ENCODE data around the gene FAM217A.
"Not testable (repeated sequence)": the region's sequence is repeated elsewhere in the genome, so short reads cannot be mapped to it uniquely, and the experiment has no call there.

Gene FAM217A

DNA sequence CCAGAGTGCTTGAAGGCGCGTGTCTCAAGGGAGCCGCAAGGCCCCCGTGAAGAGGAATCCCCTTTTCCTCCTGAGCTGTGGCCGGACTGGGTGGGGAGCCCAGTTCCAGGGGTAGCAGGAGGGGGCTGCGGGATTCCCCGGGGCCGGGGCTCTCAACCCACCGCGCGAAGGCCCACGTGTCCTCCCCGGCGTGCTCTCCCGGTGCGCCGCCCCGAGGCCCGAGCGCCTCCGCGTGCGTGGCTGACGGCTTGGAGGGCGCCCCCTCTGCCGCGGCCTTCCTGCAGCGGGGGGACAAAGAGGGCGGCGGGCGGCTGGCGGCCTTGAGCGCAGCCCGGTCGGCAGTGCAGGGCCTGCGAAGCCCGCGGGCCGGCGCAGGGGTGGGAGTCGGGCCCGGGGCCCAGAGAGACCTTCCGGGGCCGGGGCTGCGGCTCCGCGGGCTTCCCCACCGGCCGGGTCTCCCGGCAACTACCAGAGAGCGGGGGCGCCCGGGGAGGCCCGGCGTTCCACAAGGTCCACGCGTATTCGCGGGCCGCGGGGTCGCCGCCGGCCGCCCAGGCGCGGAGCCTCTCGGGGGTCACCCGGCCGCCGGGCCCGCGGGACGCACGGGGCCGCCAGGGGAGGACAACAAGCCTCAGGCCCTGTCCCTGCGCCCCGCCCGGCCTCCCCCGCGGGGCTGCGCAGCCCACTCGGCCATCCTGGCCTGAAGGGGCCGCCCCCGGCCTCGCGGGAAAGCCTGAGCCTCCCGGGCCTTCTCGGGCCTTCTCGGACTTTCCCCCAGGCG is at the start of gene FAM217A:
TSS of gene FAM217A (minus strand) at position 447 of the 781 bp plus-strand sequence. CDS start 1,723 bp downstream, outside the sequence.
- in situ Hi-C loops (cut with HindIII; ENCODE audit: low sequenced_read_pairs), result no loop called here

- in situ Hi-C loops (cut with HindIII; ENCODE audit: low sequenced_read_pairs), result no loop called here
These were observed 49.1 kb upstream of the FAM217A start for GRCh38 chr6:4128072-4128471.

DNA sequence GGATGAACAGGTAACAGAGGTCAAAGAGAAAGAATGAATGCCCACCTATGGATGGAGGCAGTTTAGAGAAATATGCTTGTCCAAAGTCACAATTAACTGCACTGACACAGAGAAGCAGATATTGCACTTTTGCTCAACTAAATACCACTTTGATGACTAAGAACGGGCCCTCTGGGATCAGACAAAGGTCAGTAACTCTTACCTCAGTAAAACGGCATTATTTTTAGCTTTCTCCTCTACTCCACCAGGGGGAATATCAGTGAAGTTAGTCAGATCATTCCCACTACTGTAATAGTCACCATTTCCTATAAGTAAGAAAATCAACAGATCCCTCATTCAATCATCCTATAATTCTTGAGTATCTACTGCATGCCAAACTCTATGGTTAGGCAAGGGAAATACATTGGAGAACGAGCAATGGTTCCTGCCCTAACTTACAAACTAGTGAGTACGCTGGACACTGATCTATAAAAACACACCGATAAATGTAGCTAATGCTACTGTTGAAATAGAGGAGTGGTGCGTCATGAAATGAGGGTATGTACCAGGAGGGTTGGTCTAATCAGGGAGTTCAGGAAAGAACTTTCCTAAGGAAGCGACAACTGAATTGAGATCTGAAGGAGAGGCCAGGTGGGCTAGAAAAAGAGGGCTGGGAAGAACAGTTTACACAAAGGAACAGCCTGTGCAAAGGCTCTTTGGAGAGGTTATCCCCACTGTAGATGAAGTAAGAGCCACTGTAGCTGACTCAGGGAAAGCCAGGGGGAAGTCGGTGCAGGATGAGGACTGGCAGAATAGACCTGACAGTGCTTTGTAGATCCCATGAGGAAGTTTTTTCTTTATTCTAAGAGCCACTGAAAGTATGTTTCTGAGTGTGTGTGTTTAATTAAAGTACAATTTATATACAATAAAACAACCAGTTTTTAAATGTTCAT is 47.3 kb upstream of the FAM217A start:
- in situ Hi-C loops (cut with HindIII; ENCODE audit: low sequenced_read_pairs), result no loop called here

GRCh38 chr6:4125500-4125899 is 46.6 kb upstream of the FAM217A start:
- in situ Hi-C loops (cut with HindIII; ENCODE audit: low sequenced_read_pairs), result no loop called here

- in situ Hi-C loops (cut with HindIII; ENCODE audit: low sequenced_read_pairs), result no loop called here
These were observed 45.4 kb upstream of the FAM217A start for GRCh38 chr6:4124351-4124750.

GRCh38 chr6:4115741-4116140 is 36.8 kb upstream of the FAM217A start:
- in situ Hi-C loops (cut with HindIII; ENCODE audit: low sequenced_read_pairs), result no loop called here

DNA sequence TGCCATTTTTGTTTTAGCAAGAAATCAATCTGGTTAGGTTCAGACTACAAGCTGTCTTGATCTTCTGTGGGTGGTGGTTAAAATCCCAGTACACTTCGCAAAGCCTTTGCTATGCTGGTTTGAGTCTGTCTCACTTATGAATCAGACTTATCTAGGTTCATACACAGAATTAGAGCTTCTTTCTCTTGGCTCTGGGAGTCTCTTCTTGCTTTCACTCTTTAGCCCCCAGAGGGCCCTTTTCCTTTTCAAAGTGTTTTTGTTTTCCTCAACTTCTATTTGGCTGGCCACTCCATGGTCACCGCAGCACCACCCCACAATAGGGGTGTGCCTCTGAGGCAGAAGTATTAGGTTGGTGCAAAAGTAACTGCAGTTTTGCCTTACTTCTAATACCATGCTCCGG is 35.2 kb upstream of the FAM217A start:
- in situ Hi-C loops (cut with HindIII; ENCODE audit: low sequenced_read_pairs), result no loop called here

DNA sequence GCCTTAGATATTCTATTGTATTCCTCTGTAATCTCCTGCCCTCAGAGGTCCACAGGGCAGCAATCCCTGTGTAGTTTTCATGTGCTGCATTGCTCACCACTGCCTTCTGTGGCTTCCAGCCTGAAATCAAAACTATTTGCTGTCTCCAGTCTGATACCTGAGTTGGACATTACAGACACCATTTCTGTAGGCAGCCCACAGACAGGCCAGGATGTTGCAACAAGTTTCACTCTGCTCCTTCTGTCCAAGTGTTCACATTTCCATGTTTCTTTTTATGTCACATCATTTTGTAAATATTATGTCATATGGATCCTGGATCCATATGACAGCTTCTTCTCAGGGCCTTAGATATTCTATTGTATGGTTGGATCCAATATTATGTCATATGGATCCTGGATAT is 34.7 kb upstream of the FAM217A start:
- in situ Hi-C loops (cut with HindIII; ENCODE audit: low sequenced_read_pairs), result no loop called here

- in situ Hi-C loops (cut with HindIII; ENCODE audit: low sequenced_read_pairs), result no loop called here
These were observed 33.4 kb upstream of the FAM217A start for GRCh38 chr6:4112366-4112765.

DNA sequence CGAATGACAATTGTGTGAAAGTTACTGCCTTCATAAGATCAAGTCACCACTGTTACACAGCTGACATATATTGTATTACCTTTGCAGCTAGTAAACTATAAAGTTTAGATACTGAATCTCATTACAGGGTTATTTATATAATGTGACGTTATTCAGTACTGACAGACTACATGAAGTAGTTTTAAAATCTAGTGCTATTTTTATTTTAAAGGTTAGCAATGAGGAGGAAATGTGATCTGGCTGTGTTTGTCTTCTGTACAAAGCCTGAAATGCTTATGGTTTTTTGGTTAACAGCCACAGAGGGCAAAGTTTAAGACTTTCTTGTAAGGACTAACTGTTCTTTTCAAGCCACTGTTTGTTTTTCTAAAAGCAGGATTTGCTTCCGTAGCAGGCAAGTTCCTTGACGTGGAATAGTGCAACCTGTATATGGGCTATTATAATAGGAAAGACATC is 30.5 kb upstream of the FAM217A start:
- in situ Hi-C loops (cut with HindIII; ENCODE audit: low sequenced_read_pairs), result not testable (repeated sequence)

DNA sequence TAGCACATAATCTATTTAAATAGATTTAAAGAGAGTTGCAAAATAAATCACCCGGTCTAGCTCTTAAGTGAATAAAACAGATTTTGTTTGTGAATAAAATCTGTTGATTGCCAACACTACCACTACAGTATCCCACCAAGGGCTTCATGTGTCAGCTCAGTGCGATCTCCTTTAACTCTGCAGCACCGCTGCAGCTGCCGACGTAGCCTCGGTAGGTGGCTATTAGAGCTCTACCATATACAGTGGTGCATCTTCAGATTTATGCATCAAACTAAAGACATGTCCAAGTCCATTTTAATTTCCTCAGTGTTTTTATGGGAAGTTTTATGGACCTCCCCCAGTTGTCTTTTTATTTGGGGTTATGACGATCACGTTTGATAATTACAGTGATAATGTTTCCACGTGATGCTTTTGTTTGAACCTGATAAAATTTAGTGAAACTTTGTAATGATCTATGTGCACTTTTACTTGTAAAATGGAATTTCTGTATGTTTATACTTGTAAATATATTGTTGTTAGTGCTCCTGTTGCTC is 29.7 kb upstream of the FAM217A start:
- in situ Hi-C loops (cut with HindIII; ENCODE audit: low sequenced_read_pairs), result no loop called here

- in situ Hi-C loops (cut with HindIII; ENCODE audit: low sequenced_read_pairs), result no loop called here
These were observed 28.9 kb upstream of the FAM217A start for GRCh38 chr6:4107873-4108272.

- in situ Hi-C loops (cut with HindIII; ENCODE audit: low sequenced_read_pairs), result no loop called here
These were observed 27.1 kb upstream of the FAM217A start for GRCh38 chr6:4105980-4106536.

- in situ Hi-C loops (cut with HindIII; ENCODE audit: low sequenced_read_pairs), result no loop called here
These were observed 25.0 kb upstream of the FAM217A start for GRCh38 chr6:4103929-4104328.

DNA sequence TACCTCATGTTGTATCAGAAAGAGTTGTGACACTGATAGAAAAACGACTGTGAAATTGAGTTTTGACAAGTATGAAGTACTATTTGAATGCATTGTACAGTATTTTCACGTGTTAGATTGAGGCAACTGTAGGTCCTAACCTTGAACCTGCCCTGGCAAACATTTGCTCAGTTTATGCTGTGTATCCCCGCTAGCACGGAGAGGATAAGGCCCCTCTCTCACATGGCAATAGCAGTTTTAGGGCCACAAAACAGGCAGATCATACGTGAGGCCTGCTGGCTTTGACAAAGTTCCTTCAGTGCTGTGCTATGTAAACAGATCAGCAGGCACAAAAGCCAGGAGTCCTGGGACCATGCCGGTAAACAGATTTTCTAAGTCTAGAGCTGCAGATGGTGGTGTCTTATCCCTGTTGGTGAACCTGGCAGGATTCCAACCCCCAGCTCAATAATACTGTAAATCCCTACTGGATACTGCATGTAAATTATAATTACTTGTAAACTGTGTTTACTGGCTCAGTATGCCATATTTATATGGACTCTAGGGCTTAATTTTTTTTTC is 23.8 kb upstream of the FAM217A start:
- in situ Hi-C loops (cut with HindIII; ENCODE audit: low sequenced_read_pairs), result no loop called here

DNA sequence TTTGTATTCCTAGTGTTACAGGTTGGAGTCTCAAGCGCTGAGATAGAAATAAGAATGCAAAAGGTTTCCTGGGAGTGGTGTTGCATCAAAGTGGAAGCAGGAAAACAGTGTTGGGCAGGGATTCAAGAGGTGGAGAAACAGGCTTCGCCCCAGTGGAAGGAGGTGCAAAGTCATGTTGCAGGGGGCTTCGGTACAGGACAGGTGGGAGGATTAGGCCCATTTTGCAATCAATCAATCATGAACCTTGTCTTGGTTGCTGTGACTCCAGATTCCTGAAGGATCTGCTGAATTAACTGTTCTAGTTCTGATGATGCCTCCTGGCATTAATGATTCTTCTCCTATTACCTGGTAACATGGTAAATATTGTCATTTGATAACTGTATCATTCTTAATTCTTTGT is 22.4 kb upstream of the FAM217A start:
- in situ Hi-C loops (cut with HindIII; ENCODE audit: low sequenced_read_pairs), result no loop called here

DNA sequence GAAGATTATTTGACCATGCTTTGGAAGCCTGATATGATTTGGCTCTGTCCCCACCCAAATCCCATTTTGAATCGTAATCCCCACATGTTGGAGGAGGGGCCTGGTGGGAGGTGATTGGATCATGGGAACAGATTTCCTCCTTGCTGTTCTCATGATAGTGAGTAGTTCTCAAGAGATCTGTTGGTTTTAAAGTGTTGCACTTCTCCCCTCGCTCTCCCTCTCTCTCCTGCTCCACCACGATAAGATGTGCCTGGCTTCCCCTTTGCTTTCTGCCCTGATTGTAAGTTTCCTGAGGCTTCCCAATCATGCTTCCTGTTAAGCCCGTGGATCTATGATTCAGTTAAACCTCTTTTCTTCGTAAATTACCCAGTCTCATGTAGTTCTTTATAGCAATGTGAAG is 21.7 kb upstream of the FAM217A start:
- in situ Hi-C loops (cut with HindIII; ENCODE audit: low sequenced_read_pairs), result no loop called here

GRCh38 chr6:4093288-4093687 is 14.4 kb upstream of the FAM217A start:
- in situ Hi-C loops (cut with HindIII; ENCODE audit: low sequenced_read_pairs), result no loop called here

GRCh38 chr6:4091941-4092340 is 13.0 kb upstream of the FAM217A start:
- in situ Hi-C loops (cut with HindIII; ENCODE audit: low sequenced_read_pairs), result no loop called here

GRCh38 chr6:4090043-4090442 is 11.1 kb upstream of the FAM217A start:
- in situ Hi-C loops (cut with HindIII; ENCODE audit: low sequenced_read_pairs), result not testable (repeated sequence)

- in situ Hi-C loops (cut with HindIII; ENCODE audit: low sequenced_read_pairs), result no loop called here
These were observed 9.8 kb upstream of the FAM217A start for GRCh38 chr6:4088704-4089103.

Measured in DLD1 (cell line).